ENCODE results near the gene ANKRD33B. TPM values are rescaled to one million over a fixed set of nuclear protein-coding genes. Genes with fewer than 3 reads are reported as not detected.

Gene ANKRD33B
- total RNA-seq, 1 experiment from 2014 or later, result 1.5 TPM

DNA sequence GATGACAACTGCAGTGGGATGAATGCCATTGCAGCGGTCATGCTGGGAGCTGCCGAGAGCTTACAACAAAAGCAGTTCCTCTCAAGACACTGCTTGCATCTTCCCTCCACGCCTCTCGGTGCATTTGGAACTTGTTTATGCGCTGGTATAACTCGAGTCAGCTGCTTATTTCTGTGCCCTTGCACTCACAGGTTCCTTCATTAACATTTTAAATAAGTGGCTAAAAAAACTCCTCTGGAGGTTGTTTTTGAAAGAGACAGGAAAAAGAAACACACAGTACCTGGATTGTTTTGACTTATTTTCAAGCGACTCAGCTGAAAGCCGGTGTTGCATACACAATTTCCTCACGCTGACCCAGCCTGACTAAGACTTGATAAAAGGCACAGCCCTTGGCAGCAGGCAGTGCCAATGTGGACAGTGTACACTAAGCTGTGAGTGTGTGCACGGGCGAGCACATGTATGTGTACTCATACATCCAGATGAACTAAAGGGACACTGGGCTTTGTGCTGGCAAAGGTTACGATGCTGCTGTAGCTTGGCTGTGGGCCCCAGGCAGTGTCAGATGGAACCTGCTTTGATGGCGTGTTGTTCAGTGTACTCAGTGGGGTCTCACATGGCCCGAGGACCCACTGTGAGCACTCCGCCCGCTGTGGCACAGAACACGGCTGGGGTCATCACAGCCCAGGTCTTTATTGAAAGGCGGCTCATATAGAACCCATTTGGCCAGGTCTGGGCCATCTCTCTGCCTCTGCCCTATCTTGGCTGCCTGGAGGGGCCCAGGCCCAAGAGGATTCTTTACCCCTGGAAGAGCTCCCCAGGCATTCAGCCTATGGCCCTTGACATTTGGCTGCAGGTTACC, 92.3 kb downstream of the ANKRD33B start:
- DNase-seq (ENCODE audit: low read depth), result no peak

- no peak for DNase-seq (ENCODE audit: low read depth)
Measured at GRCh38 chr5:10658265-10658664, 94.4 kb downstream of the ANKRD33B start.

- DNase-seq (ENCODE audit: low read depth), result no peak
Measured at GRCh38 chr5:10660135-10660534, 96.3 kb downstream of the ANKRD33B start.

- no peak for DNase-seq (ENCODE audit: low read depth)
Measured at GRCh38 chr5:10660720-10661387, 97.0 kb downstream of the ANKRD33B start.

DNA sequence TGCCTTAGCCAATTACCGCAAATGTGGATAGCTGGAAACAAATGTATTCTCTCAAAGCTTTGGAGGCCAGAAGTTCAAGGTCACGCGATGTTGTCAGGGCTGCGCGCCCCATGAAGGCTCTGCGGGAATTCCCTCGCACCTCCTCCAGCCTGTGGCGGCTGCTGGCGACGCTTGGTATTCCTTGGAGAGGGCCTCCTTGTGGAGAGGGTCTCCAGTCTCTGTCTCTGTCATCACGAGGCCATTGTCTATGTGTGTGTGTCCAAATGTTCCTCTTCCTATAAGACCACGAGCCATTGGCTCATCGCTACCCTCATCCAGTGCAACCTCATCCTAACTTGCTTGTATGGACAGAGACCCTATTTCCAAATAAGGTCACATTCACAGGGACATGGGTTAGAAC, 97.5 kb downstream of the ANKRD33B start:
- no peak for DNase-seq (ENCODE audit: low read depth)

DNA sequence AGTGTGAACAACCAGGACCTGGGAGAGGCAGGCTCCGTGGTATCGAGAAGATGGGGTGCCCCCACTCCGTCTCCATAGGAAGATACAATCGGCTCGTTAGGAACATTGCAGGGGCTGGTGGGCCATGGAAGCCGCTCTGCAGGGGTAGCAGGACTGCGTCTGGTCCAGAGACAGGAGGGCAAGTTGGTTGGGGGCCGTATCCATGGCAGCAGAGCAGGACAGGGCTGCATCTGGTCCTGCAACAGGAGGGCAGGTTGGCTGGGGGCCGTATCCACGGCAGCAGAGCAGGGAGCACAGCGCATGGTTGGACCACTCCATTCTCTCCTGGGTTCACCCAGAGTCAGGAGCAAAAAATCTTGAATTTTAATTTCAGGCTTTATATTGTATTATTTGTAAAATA, 98.2 kb downstream of the ANKRD33B start:
- DNase-seq (ENCODE audit: low read depth), result no peak

GRCh38 chr5:10662661-10663488, 99.0 kb downstream of the ANKRD33B start:
- DNase-seq (ENCODE audit: low read depth), result no peak

GRCh38 chr5:10663489-10664179, 99.8 kb downstream of the ANKRD33B start:
- peak; percentile 55 for DNase-seq (ENCODE audit: low read depth)

DNA sequence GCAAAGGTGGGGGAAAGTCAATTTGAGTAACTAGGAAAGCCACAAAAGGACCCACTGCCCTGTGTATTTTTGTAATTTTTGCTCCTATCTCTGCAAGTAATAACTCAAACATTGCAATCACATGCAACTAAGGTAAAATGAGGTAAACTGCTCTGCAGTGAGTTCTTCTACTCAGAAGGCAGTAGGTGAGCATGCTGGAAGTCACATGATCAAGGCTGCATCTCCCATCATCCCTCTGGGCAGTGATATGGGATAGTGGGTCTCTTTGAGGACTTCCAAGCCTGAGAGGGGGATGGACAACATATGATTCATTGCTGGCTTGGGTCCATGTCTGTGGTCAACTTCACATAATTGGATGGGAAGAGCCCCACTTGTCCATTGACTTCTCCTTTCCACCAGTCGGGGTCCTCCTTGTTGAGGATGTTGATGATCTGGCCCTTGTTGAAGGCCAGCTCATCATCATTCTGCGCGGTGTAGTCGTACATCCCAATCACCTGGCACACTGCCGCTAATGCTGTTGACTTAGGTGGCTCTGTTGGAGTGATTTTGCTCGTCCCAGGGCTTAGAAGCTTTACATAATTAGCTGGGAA, 100.4 kb downstream of the ANKRD33B start:
- peak; percentile 69 for DNase-seq (ENCODE audit: low read depth)

GRCh38 chr5:10665799-10666198, 101.9 kb downstream of the ANKRD33B start:
- DNase-seq (ENCODE audit: low read depth), result no peak

- no peak for DNase-seq (ENCODE audit: low read depth)
Measured at GRCh38 chr5:10666531-10667299, 102.8 kb downstream of the ANKRD33B start.

GRCh38 chr5:10667431-10668057, 103.7 kb downstream of the ANKRD33B start:
- DNase-seq (ENCODE audit: low read depth), result no peak

DNA sequence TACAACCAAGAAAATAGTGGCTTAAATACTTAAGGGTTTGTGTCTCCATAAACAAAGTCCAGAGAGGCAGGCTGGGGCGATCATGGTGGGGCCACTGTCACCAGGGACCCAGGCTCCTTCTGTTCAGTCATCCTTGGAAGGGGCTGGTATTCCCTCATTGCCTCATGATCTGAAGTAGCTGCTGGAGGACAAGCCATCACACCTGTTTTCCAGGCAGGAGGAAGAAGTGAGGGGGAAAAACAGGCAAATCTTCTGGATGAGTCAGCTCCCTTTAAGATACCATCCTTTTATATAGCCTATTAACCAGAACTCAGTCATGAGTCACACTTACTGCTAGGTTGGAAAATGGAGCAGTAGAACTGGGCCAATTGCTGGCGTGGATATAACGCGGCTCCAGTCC, 104.8 kb downstream of the ANKRD33B start:
- no peak for DNase-seq (ENCODE audit: low read depth)

DNA sequence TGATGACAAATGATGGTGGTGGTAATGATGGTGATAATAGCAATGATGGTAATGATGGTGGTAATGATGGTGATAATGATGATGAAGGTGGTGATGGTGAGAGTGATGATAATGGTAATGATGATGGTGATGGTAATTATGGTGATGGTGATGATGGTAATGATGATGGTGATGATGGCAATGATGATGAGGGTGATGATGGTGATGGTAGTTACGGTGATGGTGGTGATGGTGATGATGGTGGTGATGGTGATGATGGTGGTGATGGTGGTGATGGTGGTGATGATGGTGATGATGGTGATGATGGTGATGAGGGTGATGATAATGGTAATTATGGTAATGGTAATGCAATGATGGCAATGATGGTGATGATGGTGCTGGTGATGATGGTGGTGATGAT, 106.1 kb downstream of the ANKRD33B start:
- DNase-seq (ENCODE audit: low read depth), result no peak

- DNase-seq (ENCODE audit: low read depth), result no peak
Measured at GRCh38 chr5:10671041-10672008, 107.5 kb downstream of the ANKRD33B start.

GRCh38 chr5:10672146-10673016, 108.5 kb downstream of the ANKRD33B start:
- no peak for DNase-seq (ENCODE audit: low read depth)

- no peak for DNase-seq (ENCODE audit: low read depth)
Measured at GRCh38 chr5:10673017-10673389, 109.1 kb downstream of the ANKRD33B start.

DNA sequence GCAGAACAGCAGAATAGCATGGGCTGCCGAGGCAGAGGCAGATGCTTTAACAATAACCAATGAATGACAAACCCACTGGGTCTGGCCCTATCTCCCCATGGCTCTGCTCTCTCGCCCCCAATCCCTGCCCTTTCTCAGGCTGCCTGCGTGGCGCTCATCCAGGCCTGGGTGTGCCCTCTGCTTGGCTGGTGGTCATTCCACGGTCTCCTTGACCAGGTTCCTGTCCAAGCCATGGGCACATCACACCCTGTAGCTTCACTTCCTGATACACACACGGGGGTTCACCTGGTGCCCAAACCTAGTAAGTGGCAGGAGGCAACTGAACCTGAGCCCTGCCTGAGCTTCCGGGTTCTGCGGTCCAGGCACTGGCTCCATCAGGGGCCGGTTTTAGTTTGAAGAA, 109.5 kb downstream of the ANKRD33B start:
- DNase-seq (ENCODE audit: low read depth), result no peak

Data from Daoy (cell line).